GM10266 (cell line): ENCODE data around the gene KIF22.

Experiments used
- DNase-seq: peaks from one replicate; pipeline ENCODE4 v3.0.0; 2012; ENCODE audit errors: extremely low spot score
- TF ChIP-seq, protein P1 (sequence below): IDR thresholded peaks from 2 replicates; pipeline ENCODE4 v1.5.1; 2012; ENCODE audit warnings: mild to moderate bottlenecking, low read depth; ENCODE audit not compliant: control insufficient read depth, insufficient read depth; ENCODE audit errors: missing control alignments

The KIF22 gene

DNA sequence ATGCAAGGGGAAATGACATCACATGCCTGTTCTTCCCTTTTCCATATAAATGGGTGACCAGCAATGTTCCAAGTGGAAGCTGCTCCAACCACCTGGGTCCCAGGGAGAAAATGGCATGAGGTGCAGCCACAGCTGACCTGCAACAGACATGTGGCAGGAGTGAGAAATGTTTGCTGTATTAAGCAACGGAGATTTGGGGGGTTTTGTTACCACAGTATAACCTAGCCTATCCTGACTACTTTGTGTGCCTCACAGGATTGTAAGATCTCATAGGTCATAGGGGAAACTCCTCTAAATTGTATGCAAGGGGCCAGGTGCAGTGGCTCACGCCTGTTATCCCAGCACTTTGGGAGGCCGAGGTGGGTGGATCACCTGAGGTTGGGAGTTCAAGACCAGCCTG, 60.4 kb downstream of the KIF22 start:
- no peak for DNase-seq
- TF ChIP-seq, protein P1, sequence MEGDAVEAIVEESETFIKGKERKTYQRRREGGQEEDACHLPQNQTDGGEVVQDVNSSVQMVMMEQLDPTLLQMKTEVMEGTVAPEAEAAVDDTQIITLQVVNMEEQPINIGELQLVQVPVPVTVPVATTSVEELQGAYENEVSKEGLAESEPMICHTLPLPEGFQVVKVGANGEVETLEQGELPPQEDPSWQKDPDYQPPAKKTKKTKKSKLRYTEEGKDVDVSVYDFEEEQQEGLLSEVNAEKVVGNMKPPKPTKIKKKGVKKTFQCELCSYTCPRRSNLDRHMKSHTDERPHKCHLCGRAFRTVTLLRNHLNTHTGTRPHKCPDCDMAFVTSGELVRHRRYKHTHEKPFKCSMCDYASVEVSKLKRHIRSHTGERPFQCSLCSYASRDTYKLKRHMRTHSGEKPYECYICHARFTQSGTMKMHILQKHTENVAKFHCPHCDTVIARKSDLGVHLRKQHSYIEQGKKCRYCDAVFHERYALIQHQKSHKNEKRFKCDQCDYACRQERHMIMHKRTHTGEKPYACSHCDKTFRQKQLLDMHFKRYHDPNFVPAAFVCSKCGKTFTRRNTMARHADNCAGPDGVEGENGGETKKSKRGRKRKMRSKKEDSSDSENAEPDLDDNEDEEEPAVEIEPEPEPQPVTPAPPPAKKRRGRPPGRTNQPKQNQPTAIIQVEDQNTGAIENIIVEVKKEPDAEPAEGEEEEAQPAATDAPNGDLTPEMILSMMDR: no peak

DNA sequence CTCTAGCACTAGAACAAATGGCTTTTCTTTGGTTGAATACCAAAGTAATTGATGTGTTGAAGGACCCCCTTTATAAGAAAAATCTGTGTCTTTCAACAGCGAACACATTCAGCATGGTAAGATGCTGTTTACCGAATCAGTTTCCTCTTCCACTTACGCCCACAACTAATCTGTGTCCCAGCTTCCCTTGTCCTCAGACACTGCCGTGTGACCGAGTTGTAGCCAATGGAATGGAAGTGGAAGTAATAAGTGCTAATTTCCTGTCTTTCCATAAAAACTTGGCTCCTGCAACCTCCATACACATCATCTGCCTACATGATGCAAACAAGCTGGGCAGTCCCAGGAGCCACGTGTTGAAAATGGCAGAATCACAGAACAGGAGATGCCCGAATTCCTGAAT, 62.1 kb downstream of the KIF22 start:
- TF ChIP-seq, protein P1: no peak
- DNase-seq: no peak

DNA sequence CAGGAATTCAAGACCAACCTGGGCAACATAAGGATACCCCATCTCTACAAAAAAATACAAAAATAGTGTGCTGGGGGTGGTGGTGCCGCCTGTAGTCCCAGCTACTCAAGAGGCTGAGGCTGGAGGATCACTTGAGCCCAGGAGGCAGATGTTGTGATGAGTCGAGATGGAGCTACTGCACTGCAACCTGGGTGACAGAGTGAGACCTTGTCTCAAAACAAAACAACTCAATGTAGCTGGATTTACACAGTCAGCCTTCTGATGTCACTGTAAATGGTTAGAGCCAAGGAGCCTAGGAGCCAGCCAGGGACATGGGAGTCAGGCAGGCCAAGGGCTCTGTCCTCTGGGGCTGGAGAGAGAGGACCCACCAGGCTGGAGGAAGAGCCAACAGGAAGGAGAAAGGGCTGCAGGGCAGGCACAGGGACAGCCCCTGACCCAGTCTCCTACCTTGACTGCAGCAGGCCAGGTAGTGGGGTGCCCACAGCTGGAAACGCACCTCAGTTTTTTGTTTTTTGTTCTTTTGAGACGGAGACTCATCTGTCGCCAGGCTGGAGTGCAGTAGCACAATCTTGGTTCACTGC, 64.1 kb downstream of the KIF22 start:
- DNase-seq: no peak
- TF ChIP-seq, protein P1: no peak
